ENCODE measurements around the gene MAPKAPK2.

- no peak for TF ChIP-seq SRF (IDR thresholded peaks at IDR 0.05; ENCODE audit: low read depth)
- TF ChIP-seq CTCF (IDR thresholded peaks at IDR 0.05 in 2 of 3, conservative IDR thresholded peaks at IDR 0.05 in 1 of 3; ENCODE audit: borderline replicate concordance in 1 of 3, insufficient read depth in 1 of 3, low read depth in 2 of 3, low read length in 2 of 3) = no peak
- TF ChIP-seq TCF7L2 (IDR thresholded peaks at IDR 0.05; ENCODE audit: borderline replicate concordance, extremely low read depth, insufficient read depth, insufficient read length) = no peak
- TF ChIP-seq POLR2AphosphoS5 (IDR thresholded peaks at IDR 0.05; ENCODE audit: low read depth, low read length) = no peak
- TF ChIP-seq SP1 (IDR thresholded peaks at IDR 0.05; ENCODE audit: low read depth) = no peak
- no peak for TF ChIP-seq SIN3A (IDR thresholded peaks at IDR 0.05; ENCODE audit: low read depth)
- no peak for TF ChIP-seq POLR2A (IDR thresholded peaks at IDR 0.05; ENCODE audit: borderline replicate concordance, extremely low read depth, insufficient read depth, insufficient read length)
- TF ChIP-seq ATF3 (IDR thresholded peaks at IDR 0.05) = no peak
- TF ChIP-seq ELF1 (IDR thresholded peaks at IDR 0.05; ENCODE audit: borderline replicate concordance, low read depth) = no peak
- TF ChIP-seq EZH2 (IDR thresholded peaks at IDR 0.05) = no peak
- TF ChIP-seq MAX (IDR thresholded peaks at IDR 0.05) = no peak
- no peak for TF ChIP-seq CEBPB (IDR thresholded peaks at IDR 0.05; ENCODE audit: low read depth)
Measured at GRCh38 chr1:206715552-206716158, 30.9 kb downstream of the MAPKAPK2 start.
